AG04449 (cell line): ENCODE data around the gene PHF20.

Source experiments
- CTCF ChIA-PET: fragments of 350-600 bp; formaldehyde crosslinking; extraction: SDS; loops from one replicate; lab custom pipeline; 2021; ENCODE audit warnings: antibody characterized with exemption; lab: Yijun Ruan, JAX
- POLR2A ChIA-PET: fragments of 400-600, 350-600 bp; formaldehyde crosslinking; extraction: SDS; loops from one replicate; lab custom pipeline; 2020; ENCODE audit warnings: antibody characterized with exemption, inconsistent platforms; lab: Yijun Ruan, JAX
- DNase-seq: peaks from one replicate; pipeline ENCODE4 v3.0.0-alpha.2; 2010; ENCODE audit warnings: low read depth, low spot score
- H3K4me3 ChIP-seq: 2 replicates; pipeline ENCODE4 v1.5.1; 2011; ENCODE audit warnings: low read depth, mild to moderate bottlenecking, control low read depth, low read length
- TF ChIP-seq, protein P1 (sequence below): IDR thresholded peaks from one replicate; pipeline ENCODE4 v1.5.1; 2011; ENCODE audit warnings: mild to moderate bottlenecking, moderate library complexity, low read length, control low read depth, inconsistent platforms; ENCODE audit not compliant: insufficient read depth; ENCODE audit errors: missing control alignments

Gene PHF20

DNA sequence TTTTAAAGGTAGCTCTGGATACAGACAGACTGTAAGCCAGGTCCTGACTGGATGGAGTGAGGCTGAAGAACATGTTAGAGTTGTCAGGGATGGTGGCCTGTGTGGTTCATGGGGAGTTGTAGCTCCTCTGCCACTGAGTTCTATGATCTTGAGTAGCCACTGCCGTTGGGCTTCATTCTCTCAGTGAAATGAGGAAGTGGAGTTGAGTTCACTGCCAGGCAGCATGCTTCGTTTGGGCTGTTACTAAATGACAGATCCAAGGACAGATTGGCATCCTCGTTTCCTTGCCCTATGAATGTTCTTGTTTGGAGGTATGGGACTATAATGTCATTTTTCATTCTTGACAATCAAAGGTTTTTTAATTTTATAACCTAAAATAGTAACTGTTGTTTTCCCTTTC lies 145.3 kb downstream of the PHF20 start:
- DNase-seq, result no peak
- ChIA-PET CTCF (interaction anchor here (0.7 to 2.1 kb wide), 2 partner anchors 10 to 16 kb away, joined by 3 to 5 read pairs; no protein-coding TSS in a partner anchor), POLR2A (no interaction called here)
- TF ChIP-seq, protein P1, sequence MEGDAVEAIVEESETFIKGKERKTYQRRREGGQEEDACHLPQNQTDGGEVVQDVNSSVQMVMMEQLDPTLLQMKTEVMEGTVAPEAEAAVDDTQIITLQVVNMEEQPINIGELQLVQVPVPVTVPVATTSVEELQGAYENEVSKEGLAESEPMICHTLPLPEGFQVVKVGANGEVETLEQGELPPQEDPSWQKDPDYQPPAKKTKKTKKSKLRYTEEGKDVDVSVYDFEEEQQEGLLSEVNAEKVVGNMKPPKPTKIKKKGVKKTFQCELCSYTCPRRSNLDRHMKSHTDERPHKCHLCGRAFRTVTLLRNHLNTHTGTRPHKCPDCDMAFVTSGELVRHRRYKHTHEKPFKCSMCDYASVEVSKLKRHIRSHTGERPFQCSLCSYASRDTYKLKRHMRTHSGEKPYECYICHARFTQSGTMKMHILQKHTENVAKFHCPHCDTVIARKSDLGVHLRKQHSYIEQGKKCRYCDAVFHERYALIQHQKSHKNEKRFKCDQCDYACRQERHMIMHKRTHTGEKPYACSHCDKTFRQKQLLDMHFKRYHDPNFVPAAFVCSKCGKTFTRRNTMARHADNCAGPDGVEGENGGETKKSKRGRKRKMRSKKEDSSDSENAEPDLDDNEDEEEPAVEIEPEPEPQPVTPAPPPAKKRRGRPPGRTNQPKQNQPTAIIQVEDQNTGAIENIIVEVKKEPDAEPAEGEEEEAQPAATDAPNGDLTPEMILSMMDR, result no peak
- no peak overlapping the region for H3K4me3 ChIP-seq

DNA sequence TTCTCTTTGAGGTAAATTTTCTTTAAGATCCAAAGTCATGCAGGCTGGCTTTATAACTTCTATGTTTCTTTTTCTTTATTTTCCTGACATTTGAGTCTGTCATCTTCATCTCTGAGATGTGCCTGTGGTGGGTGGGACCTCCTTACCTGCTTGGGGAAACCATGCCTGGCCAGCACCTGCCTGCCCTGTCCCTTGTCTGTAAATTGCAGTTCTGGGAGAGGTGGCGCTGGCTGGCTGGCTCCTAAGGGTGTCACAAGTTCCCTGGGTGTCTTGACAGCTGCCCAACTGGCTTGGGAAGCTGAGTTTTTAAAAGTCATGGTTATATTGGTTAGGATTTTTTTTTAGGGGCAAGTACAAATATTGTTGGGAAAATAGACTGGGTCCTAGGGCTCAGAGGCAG lies 146.2 kb downstream of the PHF20 start:
- DNase-seq, result no peak
- POLR2A ChIA-PET, result no interaction called here
- CTCF ChIA-PET, result interaction anchor here (2.1 kb wide), 1 partner anchor 9 kb away, joined by 5 read pairs; no protein-coding TSS in a partner anchor
- no peak overlapping the region for H3K4me3 ChIP-seq
- TF ChIP-seq, protein P1, result no peak

DNA sequence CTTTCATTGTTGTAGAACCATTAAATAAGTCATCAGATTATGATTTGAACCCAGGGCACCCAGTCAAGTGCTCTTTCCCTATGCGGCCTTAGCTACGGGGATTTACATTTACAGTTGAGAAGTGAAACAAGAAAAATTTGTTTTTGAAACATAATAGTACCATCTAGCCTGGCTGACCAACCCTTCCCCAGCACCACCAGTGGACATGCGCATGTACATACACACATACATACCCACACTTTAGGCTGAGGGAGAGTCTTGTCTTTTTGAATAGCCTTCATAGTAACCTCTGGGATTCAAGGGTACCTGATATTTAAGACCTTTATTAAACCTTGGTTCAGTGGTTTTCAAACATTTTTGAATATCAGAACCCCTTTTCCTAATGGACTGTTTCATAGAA lies 148.7 kb downstream of the PHF20 start:
- POLR2A ChIA-PET, result interaction anchor here (0.8 kb wide), 1 partner anchor 12 kb away, joined by 4 read pairs; no protein-coding TSS in a partner anchor
- CTCF ChIA-PET, result interaction anchor here (1.2 to 1.3 kb wide), 2 partner anchors 19 to 39 kb away, joined by 3 read pairs; no protein-coding TSS in a partner anchor
- H3K4me3 ChIP-seq, result no peak overlapping the region
- DNase-seq, result no peak
- TF ChIP-seq, protein P1, result no peak

DNA sequence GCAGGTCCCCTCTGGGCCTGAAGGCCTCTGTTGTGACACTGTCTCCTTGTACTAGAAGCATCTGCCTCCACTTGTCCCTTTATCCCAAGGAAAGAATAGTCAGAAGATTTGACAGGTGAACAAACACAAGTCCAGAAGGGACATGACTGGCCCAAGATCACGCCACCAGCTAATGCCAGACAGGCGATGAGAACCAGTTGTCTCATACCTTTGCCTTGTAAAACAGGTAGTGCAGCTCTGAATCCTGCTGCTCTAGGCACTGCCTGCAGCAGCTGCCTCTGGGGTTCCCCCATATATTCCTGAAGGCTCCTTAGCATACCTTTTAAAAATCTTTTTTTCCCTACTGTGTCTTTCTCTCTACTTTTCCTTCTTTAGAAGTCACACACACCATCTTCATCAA lies 157.5 kb downstream of the PHF20 start:
- TF ChIP-seq, protein P1, result no peak
- DNase-seq, result no peak
- ChIA-PET POLR2A (no interaction called here), CTCF (no interaction called here)
- H3K4me3 ChIP-seq, result no peak overlapping the region

DNA sequence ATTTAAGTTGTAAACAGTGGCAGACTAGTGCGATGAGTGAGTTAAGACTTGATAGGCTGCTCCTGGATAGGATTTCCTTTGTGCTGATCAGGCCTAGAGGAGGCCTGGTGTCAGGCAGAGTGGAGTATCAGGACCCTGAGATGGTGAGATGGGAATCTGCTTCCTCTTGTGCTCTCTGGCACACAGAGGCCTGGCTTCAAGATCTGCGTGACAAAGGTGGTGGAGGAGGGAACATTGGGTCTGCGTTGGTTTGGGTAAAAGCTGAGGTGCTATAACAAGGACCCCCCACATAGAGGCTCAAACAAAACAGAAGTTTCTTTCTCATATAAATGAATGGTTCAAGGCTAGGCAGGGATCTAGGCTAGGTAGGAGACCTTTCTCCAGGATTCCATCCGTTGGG lies 162.2 kb downstream of the PHF20 start:
- TF ChIP-seq, protein P1, result no peak
- ChIA-PET CTCF (interaction anchor here (1.6 kb wide), 1 partner anchor 20 kb away, joined by 4 read pairs; the partner anchor contains the start of gene SCAND1), POLR2A (no interaction called here)
- DNase-seq, result no peak
- no peak overlapping the region for H3K4me3 ChIP-seq

DNA sequence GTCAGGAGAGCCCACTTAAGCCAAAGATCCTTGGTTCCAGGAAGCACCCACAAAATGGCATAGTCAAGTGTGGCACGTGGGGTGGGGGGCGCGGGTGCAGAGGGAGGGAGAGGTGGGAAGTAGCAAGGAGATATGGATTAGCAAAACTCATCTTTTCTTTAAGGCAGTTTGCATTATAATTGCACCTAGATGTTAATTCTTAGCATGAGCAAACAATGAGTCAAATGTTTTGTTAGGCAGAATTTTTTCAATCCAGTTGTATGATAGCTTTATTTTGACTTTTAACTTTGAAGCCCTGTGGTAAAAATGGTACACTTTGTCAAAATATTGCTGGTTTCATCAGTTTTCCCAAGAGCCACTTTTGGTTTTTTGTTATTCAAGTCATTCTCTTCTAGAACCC lies 167.4 kb downstream of the PHF20 start:
- CTCF ChIA-PET, result interaction anchor here (1.2 to 8.4 kb wide), 2 partner anchors 14 to 19 kb away, joined by 3 to 67 read pairs; partner anchors contain the start of gene SCAND1
- no peak for DNase-seq
- POLR2A ChIA-PET, result no interaction called here
- TF ChIP-seq, protein P1, result no peak
- H3K4me3 ChIP-seq, result no peak overlapping the region
